ENCODE results near the gene BCL6.

Gene BCL6

DNA sequence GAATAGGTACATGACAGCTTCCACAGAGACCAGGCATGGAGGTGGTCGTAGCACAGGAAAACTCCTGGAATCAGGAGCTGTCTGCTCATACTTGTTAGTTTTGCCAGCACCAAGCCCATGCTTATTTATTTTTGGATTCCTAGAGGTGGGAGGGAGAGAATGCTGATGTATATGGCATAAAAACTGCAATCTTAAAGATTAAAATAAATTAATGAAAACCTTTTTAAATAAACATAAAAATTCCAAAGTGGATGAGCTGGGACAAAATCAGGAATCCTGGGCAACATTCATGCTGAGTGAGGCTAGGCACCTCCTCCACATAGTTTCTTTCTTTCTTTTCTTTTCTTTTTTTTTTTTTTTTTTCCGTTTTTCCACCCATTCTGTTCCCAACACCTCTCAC, 14.3 kb upstream of the BCL6 start:
- no peak for DNase-seq

DNA sequence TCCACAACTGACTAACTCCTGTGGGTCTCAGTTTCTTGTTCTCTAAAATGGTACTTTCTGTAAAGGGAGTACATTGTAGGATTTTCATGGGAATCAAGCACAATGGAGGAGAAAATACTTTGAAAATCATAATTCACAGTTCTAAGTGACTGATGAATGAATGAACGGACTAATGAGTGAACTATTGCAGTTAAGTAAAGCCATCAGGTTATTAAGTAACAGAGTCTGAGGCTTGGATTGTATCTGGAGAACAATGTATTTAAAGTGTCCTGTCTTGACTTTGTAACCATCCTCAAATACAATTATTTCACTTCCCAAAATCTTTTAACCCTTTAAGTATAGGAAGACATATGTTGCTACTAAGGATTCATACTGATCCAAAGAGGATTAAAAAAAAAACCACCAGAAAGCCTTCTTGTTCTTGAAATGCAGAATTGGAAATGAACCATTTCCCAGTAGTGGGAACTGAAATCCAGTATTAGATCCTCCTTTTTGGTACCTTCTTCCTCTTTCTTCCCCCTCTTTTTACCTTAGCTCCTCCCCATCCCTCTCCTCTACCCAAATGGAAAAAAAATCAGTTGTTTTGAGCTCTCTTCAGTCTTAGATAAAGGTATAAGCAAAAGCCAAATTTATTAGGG, 13.2 kb upstream of the BCL6 start:
- no peak for DNase-seq

- no peak for DNase-seq
Measured at GRCh38 chr3:187753516-187753915, 8.2 kb upstream of the BCL6 start.

GRCh38 chr3:187750513-187751123, 5.3 kb upstream of the BCL6 start:
- DNase-seq, result no peak

- DNase-seq, result peak in 5 of 14 donors; percentile 11 to 29 (median 20)
Measured at GRCh38 chr3:187750006-187750512, 4.8 kb upstream of the BCL6 start.

GRCh38 chr3:187748050-187748481, 2.8 kb upstream of the BCL6 start:
- DNase-seq, result peak; percentile 4 to 89 (median 80)

DNA sequence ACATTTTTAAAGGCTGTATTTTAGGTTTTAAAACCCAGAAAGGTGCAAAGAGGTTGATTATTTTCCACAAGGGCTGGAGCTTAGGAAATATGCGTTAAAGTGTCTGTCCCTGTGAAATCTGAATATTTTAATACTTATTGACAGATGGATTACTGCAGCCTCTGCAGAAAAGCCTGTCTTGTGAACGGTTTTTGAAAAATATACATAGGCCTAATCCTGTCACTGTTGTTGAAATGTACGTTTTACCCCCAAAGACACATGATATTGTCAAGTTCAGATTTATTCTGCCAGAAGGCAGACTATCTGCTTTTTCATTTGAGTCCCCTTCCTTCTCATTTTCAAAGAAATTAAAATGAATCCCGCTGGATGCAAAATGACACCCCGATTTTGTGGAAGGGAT, 2.2 kb upstream of the BCL6 start:
- peak in 1 of 14 donors; percentile 34 for DNase-seq

DNA sequence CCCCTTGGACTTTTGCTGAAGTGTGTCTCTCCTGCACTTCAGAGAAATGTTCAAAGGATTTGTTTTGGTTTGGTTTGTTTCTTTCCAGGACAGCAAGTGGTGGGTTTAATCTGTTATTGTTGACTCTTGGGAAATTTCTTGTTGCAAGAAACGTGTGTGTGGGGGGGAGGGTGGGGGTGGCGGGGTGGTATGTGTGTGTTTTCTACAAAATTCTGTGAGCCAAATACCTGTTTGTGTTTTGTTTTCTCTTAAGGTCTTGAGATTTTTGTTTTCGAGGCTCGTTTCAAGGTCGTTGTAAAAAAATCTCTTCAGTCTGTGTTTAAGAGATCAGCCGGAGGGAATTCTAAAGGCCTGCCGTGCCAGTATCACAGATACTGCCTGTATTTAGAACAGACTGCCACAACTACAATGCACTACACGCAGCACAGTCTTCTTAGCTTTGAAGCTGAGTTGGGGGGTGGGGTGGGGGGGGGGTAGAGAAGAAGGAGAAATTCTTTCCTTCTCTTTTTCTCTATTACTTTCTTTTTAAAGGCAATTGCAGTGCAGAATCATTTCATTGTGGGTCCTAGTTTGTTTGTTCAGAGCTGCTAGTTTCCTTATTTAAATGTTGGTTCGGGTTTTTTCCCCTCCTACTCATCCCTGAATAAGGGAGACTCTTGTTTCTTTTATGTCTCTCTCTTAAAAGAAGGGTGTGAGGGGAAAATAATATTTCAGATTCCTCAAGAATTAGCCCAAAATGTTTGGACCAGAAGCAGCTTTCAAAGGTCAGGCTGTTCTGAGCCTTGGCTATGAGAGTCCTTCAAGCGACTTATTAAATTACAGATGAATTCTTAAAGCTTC, 1.4 kb upstream of the BCL6 start:
- peak in 4 of 14 donors; percentile 8 to 72 (median 40) for DNase-seq

- peak in 1 of 14 donors; percentile 63 for DNase-seq
Measured at GRCh38 chr3:187746059-187746441, 782 bp upstream of the BCL6 start.

- peak in 13 of 14 donors; percentile 8 to 75 (median 62) for DNase-seq
Measured at GRCh38 chr3:187744169-187745151, 808 bp downstream of the BCL6 start.

- peak in 13 of 14 donors; percentile 14 to 73 (median 49) for DNase-seq
Measured at GRCh38 chr3:187743195-187744141, 1.8 kb downstream of the BCL6 start.

- DNase-seq, result peak in 3 of 14 donors; percentile 25 to 80 (median 36)
Measured at GRCh38 chr3:187742351-187743171, 2.7 kb downstream of the BCL6 start.

DNA sequence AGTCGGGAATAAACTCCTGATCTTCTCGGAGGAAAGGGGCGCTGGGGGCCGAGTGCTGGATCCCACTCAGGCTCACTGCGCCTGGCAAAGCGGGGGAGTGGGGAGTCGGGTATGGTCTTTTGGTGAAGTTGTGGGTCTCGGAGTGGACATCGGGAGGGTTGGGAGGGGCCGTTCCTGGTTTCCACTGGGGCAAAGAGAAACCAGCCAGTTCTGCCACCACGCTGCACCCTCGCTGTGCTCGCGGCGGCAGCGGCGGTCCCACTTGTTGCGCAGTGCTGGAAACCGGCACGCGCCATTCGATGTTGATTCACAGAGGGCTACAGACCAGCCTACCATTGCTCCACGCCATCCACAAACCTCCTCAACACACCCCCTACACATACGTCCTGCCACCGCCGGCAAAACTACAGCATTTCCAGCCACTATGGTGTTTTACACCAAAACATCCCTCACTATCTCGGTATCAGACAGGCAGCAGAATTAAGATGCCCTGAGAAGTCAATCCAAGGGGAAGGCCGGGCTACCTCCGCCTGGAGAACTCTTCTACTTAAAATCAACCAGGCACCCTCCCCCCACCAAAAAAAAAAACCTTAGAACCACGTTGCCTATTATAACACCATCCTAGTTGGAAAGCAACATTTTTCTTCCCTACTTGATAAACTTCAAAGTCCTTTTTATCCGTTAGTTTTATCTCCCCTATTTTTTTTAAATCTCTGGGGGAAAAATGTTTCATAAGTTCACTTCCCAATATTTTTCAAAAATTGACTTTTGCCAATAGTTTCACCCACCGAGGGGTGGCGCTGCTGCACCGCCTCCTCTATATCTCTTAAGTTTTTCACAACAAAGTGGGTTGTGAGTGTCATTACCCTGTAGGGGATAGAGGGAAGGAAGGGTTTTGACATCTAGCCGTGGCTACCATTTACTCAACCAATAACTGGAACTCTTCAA, 3.6 kb downstream of the BCL6 start:
- DNase-seq, result peak in 11 of 14 donors; percentile 36 to 75 (median 63)

- peak in 13 of 14 donors; percentile 26 to 78 (median 63) for DNase-seq
Measured at GRCh38 chr3:187740421-187741399, 4.6 kb downstream of the BCL6 start.

DNA sequence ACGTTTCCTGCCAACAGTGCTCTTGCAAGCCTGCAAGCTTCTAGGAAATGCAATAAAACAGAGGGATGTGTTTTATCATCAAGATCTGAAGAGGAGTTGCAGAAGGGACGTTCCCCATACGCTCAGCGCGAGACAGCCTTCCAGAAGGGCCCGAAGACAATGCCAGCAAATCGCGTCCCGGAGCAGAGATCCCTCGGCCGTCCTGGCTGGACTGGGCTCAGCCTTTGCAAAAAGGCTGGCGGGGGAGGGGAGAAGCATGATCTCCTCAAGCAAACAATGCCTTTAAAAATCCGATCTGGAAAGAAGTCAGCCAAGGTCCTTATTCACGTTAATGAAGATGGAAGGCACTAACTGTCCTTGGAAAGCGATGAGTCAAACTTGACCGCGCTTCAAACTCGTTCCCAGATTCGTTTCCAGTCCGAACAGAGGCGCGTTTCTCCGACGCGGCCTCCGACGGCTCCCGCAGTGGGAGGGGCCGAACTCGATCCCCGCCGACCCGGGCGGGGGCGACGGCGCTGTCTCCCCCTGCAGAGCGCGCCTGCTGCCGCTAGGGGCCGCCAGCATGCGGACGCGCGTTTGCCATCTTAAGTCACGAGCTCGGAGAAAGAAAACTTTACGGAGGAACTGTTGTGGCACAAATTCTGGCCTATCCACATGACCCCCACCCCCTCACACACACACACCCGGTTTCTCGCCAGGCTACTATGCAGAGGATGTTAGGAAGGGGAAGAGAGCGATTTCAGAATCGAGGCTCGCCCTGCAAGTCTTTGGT, 5.5 kb downstream of the BCL6 start:
- DNase-seq, result peak in 13 of 14 donors; percentile 35 to 90 (median 82)

- DNase-seq, result peak in 7 of 14 donors; percentile 68 to 87 (median 82)
Measured at GRCh38 chr3:187739094-187739560, 6.1 kb downstream of the BCL6 start.
